NCI-H2227 (cell line): Measurements from ENCODE around the gene TNFAIP8L2.

ENCODE experiments used
- DNase-seq: peaks from one replicate; lab custom pipeline; 2025; ENCODE audit not compliant: unreplicated experiment; lab: John Stamatoyannopoulos, UW

Gene TNFAIP8L2

DNA sequence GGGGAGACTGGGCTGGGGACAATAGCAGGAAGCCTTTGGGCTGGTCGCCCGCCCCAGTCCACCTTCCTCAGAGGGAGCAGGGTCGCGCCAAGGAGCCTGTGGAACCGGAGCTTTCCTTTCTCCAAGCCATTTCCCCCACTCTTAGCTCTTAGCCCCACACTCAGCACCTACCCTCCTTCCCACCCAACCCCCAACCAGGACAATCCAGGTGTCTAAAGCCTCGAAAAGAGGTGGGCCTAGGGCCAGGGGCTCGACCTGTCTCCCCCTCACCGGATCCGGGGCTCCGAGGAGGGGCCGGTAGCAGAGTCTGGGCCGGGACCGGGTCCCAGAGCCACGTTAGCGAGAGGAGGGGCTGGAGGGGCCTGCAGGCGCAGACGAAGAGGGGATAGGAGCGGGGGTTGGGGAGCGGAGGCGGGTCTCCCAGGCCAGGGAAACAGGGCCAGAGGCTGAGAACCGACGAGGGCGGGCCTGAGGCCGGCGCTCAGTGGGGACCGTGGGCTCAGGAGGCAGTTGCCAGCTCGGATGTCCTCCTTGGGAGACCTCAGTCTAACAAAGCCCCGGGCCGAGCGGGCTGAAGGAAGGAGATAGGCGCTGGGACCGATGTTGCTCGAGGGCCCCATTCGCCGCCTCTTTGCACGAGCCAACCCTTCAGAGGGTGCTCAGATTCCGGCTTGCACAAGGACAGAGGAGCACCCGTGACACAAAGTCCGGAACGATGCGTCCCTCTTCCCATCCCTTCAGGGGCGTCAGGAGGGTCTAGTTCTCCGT is 11.0 kb upstream of the TNFAIP8L2 start:
- peak; percentile 41 for DNase-seq

DNA sequence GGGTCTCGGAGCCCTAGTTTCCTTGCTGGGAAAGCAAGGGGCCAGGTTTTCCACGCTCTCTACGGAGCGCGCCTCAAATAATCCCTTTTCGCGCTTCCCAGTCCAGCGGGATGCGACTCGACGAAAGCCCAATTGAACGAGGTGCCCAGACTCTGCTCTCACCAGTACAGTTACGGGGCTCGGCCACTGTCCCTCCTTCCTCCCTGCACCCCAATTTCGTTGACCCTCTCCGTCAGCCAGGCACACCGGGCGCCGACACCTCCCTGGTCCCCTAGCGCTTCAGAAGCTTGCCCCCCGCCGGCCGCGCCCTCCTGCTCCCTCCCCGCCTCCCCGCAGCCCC is 10.4 kb upstream of the TNFAIP8L2 start:
- no peak for DNase-seq

DNA sequence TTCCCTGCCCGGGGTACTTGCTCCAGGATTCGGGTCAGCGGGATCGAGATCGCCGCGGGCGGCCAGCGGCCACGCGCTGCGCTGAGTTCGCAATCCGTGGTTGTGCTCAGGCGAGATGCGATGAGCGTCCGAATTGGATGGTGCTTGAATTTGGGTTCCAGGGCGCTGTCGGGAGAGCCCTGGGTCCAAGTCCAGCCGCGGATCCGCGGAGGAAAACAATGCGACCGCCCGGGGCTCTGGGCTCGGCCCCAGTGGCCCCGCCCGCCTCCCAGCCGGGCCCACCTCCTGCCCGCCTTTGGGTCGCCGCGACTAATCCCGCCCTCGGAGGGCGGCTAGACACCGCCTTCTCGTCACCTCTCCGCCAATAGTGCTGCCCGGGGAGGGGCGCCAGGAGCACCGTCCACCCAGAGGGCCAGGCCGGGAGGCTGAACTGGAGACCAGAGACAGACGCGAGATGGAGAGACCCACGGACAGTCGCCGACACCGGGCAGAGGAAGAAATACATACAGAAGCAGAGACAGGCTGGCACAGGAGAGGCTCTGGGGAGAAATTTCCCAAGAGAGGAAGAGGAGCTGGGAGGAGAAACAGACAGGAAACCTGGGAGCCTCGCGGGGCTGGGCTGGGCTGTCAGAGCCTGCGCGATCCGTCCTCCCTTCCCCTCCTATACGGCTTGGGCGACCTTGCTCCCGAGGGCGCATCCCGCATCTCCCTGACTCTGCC is 9.9 kb upstream of the TNFAIP8L2 start, which contains the start of gene SEMA6C:
Gene SEMA6C, minus strand, starts transcription at position 220 of the 720 bp plus-strand sequence. CDS start 4,010 bp downstream, outside the sequence.
- DNase-seq = peak; percentile 94

DNA sequence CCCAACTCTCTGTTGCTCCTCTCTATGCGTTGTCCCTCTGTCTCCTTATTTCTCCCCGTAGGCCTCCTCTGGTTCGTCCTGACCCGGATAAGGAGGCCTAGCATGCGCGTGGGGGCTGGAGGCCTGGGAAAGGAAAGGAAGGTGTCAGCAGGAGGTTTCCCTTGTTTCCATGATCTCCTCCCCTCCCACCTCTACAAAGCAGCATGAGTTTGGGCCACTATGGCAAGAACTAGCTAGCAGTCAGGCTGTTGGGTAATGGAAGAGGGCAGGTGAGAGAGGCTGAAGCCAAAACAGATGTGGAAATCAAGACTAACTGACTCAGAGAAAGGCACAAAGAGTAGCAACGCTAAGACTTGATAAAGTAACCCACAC is 9.3 kb upstream of the TNFAIP8L2 start:
- peak; percentile 52 for DNase-seq

DNA sequence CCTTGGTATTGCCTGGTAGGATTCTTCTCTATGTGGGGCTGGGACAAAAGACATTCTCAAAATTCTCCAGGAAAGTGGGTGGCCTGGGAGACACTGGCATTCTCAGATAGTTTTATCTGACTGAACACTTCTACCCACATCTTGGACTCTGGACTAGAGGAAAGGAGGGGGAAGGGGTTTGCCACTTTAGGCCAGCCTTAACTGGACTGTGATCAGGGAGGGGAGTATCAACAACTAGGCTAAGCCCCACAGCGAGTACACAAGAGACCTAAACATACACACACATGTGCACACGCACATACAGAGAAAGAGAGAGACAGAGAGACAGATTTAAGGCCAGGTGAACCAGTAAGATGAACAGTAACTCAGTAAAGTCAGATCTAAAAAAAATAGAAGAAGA is 8.8 kb upstream of the TNFAIP8L2 start:
- DNase-seq = no peak

DNA sequence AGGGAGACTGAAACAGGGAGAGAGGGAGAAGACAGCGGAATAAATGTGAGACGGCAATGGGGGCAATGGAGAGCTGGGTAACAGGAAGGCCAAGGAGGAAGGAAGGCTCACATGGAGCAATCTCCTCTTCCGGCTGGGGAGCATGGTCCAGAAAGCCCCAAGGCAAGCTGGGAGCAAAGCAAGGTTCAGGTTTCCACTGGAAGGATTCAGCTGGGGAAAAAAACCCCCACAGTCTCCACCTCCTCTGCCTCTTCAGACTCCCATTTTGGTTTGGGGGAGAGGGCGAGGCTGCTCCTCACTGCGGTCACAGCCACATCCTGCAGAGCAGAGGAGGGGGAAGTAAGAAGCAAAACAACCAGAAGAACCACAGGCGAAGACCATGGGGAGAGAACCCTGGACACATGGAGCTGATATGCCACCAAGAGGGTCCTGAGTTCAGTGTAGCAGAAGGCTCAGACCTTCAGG is 650 bp downstream of the TNFAIP8L2 start:
- DNase-seq = no peak

DNA sequence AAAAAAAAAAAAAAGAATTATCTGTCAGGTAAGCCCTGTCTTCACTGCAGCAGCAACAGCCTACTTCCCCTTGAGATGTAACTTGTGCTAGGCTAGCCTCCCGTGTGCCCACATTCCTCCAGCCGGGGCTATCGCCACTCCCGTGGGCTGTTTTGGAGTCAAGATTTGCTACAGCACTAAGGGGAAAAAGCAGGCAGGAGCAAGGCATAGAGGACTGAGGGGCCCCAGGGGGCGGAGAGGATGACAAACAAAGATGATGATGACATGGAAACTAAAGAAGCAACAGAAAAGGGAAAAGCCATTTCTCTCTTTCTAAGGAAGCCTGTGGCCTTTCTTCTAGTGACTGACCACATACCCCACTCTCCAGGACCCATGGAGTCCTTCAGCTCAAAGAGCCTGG is 1.9 kb downstream of the TNFAIP8L2 start:
- DNase-seq = no peak

DNA sequence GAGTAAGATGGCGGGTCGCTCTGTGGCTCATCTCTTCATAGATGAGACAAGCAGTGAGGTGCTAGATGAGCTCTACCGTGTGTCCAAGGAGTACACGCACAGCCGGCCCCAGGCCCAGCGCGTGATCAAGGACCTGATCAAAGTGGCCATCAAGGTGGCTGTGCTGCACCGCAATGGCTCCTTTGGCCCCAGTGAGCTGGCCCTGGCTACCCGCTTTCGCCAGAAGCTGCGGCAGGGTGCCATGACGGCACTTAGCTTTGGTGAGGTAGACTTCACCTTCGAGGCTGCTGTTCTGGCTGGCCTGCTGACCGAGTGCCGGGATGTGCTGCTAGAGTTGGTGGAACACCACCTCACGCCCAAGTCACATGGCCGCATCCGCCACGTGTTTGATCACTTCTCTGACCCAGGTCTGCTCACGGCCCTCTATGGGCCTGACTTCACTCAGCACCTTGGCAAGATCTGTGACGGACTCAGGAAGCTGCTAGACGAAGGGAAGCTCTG is 2.4 kb downstream of the TNFAIP8L2 start:
- DNase-seq = no peak

DNA sequence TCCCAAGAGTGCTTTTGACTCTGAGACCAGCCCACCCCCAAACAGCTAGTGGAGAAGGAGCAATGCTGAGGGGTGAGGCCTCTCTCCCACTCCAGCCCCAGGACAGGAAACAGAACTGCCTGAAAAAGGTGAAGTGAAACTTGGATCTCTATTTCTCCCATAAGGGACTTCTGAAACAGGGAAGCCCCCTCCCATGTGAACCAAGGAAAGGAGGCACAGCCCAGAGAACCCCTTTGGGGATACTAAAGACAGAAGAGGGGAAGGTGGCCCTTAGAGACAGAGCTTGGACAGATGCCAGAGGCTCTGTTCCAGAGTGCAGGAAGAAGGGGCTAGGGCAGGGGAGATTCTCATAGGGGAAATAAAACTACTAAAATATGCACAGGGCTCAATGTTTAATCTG is 2.9 kb downstream of the TNFAIP8L2 start:
- DNase-seq = no peak

DNA sequence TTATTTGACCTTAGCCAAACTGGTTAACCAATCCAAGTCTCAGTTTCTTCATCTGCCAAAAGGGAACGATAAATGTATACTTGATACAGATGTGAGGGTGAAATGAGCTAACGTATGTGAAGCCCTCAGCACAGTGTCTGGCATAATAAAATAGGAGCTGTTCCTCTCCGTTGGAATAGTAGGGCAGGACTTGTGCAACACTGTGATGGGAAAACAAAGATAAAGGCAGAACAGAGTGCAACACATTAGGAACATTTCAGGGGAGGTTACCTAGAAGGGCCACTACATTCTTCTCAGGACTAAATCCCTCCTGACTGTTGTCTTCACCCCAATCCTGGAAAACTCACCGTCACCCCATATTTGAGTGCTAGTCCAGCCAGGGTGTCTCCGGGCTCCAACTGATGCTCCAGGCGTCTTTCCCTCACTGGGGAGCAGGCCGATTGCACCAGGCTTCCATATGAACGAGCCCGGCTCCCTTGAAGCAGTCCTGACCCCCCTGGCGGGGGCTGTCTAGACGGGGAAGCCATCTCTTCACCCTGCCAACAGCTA is 8.4 kb downstream of the TNFAIP8L2 start:
- no peak for DNase-seq

DNA sequence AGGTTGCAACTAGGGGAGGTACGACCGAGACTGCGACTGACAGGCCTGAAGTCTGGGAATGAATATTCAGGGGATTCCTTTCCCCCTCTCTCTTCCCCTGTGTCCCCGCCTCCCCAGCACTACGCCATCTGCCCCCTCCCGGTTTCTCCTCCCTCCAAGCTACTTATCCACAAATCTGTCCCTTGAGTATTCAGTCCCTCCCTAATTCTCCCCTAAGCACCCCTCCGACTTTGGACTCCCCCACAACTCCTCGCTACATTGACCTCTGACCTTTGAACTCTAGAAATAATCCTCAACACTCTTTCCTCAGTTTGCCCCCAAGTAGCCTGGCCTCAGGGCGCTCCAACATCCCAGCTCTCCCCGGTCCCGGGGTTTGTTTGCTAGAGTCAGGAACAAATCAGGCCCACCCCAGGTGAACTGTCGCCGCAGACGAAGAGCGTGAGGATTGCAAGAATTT is 8.9 kb downstream of the TNFAIP8L2 start:
- DNase-seq = peak; percentile 79

DNA sequence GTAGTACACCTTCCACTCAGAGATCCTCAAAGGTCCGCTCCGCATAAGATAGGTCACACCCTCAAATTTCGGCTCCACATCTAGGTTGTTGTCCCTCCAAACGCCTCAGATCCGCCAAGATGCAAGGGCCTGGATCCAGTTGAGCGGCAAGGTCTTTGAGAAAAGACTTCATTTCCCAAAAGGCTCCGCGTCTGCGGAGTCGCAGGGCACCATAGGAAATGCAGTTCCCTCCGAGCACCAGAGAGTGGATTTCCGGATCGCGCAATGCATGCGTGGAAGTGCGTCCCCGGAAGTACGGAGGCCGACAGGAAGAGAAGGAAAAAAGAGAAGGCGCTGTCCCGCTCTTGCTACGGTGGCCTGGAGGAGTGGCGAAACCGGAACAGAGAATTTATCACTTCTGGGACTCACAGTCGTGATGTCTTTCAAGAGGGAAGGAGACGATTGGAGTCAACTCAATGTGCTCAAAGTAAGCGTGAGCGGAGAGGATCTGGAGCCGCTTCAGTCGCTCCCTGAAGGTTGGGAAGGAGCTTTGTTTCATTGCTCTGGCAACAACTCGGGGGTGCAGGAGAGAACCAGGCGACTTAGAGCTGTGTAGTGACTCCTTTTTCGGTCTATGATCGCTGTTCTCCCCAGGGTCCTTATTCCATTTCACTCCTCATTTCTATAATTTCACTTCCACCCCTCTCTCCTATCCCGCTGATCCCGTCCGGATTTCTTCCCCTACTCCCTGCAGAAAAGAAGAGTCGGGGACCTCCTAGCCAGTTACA is 9.5 kb downstream of the TNFAIP8L2 start, which contains the start of the genes LYSMD1 and SCNM1:
Gene LYSMD1, minus strand, starts transcription at position 165 of the 767 bp plus-strand sequence. CDS start 644 bp downstream, outside the sequence.
Gene SCNM1, plus strand, starts transcription at position 407 of the 767 bp plus-strand sequence. Its CDS starts 9 bp downstream, at position 416.
- peak; percentile 99 for DNase-seq

DNA sequence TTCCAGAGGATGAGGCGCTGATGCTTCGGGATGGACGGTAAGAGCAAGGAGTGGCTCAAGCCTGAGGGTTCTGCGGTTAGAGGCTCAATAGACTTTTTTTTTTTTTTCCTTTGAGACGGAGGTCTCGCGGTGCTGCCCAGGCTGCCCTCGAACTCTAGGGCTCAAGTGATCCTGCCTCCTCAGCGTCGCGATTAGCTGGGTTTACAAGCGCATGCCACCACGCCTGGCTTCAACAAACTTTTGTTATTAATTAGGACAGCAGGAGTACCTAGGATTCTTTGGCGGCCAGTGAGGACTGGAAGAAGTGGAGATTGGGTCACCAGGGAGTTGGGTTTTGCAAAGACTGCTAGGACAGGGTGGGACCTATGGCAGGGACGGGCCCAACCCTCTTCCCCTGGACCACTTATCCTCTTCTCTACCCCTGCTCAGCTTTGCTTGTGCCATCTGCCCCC is 10.1 kb downstream of the TNFAIP8L2 start:
- DNase-seq = peak; percentile 49

DNA sequence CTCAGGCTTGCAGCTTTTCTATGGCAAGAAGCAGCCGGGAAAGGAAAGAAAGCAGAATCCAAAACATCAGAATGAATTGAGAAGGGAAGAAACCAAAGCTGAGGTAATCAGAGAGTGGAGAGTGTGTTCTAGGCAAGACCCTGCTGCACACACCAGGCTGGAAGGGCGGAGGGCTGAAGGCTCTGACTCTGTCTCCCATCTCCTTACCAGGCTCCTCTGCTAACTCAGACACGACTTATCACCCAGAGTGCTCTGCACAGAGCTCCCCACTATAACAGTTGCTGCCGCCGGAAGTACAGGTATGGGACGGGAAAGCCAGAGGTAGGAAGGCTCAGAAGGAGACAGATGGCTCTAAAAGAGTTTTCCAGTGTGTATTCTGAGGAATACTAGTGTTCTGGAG is 10.7 kb downstream of the TNFAIP8L2 start:
- no peak for DNase-seq

DNA sequence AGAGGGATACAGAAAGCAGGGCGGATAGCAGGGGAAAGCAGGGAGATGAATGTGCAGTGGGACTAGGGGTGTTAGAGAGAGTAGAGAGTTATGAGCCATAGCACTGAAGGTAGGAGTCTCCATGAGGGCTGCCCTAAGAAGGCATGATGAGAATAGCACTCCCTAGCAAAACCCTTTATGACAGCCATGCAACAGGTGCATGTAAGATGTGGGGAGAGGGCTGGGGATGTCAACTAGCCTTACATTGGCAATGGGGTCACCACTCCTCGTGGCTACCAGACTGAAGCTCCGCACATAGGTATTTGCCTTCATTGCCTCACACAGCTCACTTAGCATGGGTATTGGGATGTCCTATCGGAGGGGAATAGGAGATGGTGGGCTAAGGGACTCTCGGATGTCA is 14.7 kb downstream of the TNFAIP8L2 start:
- DNase-seq = no peak

DNA sequence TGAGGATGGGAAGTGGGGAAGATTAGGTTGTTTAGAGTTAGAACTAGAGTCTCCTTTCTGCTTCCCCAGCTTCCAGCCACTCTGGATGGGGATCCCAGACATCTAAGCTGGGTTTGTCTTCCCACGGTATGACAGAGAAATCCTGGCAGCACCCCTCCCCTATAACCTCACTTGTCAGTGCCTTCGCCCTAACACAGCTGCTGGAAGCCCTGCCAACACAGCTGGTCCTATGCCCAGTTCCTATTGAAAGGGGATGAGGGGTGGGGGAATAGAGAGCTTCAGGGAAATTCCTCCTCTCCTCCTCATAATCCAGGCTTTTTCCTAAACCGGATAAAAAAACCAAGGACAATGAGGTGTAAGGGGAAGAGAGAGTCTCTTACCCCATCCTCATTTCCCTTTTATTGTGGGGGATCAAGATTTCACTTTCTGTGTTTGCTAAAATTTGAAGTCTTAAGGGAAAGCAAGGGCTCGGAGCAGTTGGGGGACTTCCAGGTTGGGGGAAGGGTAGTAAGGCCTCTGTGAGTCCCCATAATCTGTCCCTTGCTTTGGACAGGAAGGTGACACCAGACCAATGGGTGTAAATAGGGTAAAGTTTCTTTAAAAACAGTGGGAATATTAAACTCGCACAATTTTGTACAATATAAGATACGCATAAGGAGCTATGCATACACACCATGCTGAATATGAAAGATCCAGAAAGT is 18.7 kb downstream of the TNFAIP8L2 start:
- no peak for DNase-seq

DNA sequence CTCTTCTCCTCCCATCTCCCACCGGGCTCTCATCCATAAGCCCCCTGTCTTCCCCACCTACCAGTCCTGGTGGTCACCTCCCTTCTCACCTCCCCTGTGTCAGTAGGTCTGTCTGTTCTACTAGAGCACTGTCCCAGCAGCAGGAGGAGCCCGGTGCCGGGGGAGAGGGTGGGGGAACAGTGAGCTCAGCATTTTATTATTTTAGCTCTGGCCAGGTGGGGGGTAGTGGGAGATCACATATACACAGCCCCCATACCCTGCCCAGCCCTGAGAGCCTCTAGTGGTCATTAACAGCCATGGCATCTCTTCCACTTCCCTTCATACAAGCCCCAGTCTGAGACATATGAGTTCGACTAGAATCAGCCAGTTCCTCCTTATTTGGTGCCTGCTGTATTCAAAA is 19.4 kb downstream of the TNFAIP8L2 start, which contains the start of gene TMOD4:
Gene TMOD4, minus strand, starts transcription at position 119 of the 400 bp plus-strand sequence. CDS start 1,106 bp downstream, outside the sequence.
- no peak for DNase-seq

DNA sequence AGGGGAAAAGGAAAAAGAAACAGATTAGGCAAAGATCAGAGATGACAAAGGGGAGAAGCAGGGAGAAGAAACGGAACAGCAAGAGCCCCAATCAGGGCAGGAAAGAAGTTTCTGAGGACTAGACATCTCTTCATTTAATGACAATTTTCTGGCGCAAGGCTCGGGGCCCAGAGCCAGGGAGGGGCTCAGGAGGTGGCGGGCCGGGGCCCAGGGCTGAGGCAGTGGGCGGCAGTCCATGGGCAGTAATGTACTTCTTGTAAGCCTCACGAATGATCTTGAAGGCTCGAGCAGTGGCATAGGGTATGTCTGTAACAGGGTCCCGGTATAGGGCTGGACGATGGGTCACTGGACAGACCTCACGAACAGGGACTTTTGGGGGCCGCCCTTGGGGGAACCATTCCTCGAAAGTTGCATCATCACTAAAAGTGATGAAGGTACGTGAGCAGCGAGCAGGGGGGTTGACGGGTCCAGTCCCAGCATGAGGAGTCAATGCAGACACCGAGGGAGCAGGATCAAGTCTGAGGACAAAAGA is 20.1 kb downstream of the TNFAIP8L2 start:
- no peak for DNase-seq

DNA sequence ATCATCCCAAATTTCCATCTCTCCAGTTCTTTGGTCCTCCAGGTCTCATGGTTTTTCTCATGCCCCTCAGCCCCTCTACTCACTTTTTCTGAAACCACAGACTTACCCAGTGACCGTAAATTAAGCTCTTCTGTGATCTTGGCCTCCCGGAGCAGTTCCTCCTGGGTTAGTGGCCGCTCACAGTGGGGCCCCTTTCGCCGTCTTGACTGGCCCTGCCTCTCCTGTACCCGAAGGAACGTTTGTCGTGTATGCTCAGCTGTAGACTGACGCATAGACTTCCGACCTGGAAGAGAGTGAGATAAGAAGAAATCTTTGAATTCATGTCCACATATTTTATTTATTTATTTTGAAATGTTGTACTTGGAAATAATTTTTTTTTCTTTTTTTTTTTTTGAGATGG is 27.8 kb downstream of the TNFAIP8L2 start:
- DNase-seq = no peak

DNA sequence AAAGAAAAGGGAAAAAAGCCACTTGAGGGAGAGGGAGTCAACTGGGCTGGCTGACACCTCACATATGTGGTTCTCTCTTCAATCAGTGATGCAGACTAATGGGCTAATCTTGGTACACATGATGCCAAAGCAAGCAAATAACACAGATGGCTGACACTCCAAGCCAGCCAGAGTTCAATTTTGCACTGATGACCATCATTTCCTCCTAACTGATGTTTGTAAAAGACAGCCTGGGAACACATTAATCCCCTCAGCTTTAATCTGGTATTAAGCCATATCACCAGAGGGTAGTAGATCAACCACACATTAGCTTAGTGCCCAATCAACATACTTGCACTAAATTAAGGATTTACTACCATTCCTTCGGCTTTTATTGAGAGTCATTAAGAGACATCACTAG is 30.8 kb downstream of the TNFAIP8L2 start:
- DNase-seq = no peak
